Pancreas (tissue), 10 donors: ENCODE results near the gene THAP10. TPM values are rescaled to one million over a fixed set of nuclear protein-coding genes. Genes with fewer than 3 reads are reported as not detected.

ENCODE experiments used
- ATAC-seq, 4 donors: fragments of 200-7000 bp; cut with Tn5 transposase; one replicate each; pipeline versions ENCODE4 v1.8.0 to v1.9.1; 2020; ENCODE audit warnings: mild to moderate bottlenecking in 4 of 4, moderate library complexity in 4 of 4
- DNase-seq, 6 donors: peaks; one replicate each; pipeline ENCODE4 v3.0.0-alpha.2; 2020
- FAIRE-seq: peaks from 2 replicates; lab custom pipeline; 2012; peaks lifted over from hg19 to GRCh38; lab: Jason Lieb, UNC
- H3K27ac ChIP-seq, 4 donors: fragments of 200-600 bp; sonication (generic); 1 replicate in 3 of 4; 2 replicates in 1 of 4; pipeline versions ENCODE4 v1.5.0 to v1.8.0; 2020
- H3K27me3 ChIP-seq, 4 donors: fragments of 200-600 bp; one replicate each; pipeline ENCODE4 v1.8.0; 2021
- H3K36me3 ChIP-seq, 3 donors: fragments of 200-600 bp; sonication (generic) in 1 of 3; one replicate each; pipeline versions ENCODE4 v1.5.0 to v1.8.0; 2020 to 2021
- H3K4me1 ChIP-seq, 3 donors: fragments of 200-600 bp; one replicate each; pipeline ENCODE4 v1.8.0; 2021
- H3K4me3 ChIP-seq, 4 donors: fragments of 200-600 bp; sonication (generic) in 2 of 4; one replicate each; pipeline versions ENCODE4 v1.5.0 to v1.8.0; 2020 to 2021
- H3K9me3 ChIP-seq, 4 donors: fragments of 200-600 bp; one replicate each; pipeline ENCODE4 v1.8.0; 2021
- WGBS, 2 donors: extraction: QIAGEN DNeasy Blood & Tissue Kit; methylation state at CpG; one replicate each; pipeline ENCODE4 v1.1.7; 2013; 5-methylcytosine and 5-hydroxymethylcytosine counted together
- intact Hi-C, 3 donors: fragments of 100-400 bp; cut with DNase I; formaldehyde crosslinking; loops; one replicate each; pipeline versions ENCODE4 v1.11.1 to v1.14.2; 2022
- polyA plus RNA-seq, 2 donors: library from polyadenylated mRNA; stranded (reverse); fragments of 200-250 nt; gene quantifications; one replicate each; pipeline ENCODE4 v1.2.3, GENCODE V29; 2013
- total RNA-seq, 6 donors: library from RNA; stranded (reverse); fragmentation: NEBNext Ultra II Directional in 4 of 6; extraction: Animal tissue kit (Norgen Biotek cat#: 25700) in 4 of 6; gene quantifications; one replicate each; pipeline versions ENCODE4 v1.2.1 to v1.2.4, GENCODE V29; 2021 to 2023
- TF ChIP-seq, protein P1 (sequence below), 4 donors: fragments of 200-600 bp; sonication (generic) in 3 of 4; IDR thresholded peaks; one replicate each; pipeline versions ENCODE4 v1.5.0 to v1.8.0; 2021; ENCODE audit warnings: antibody characterized with exemption in 4 of 4
- donor health status: healthy with polysubstance abuse.
- donor health status: DM: no; HTN: no; CAD: no; lungs with moderate emphysema.
- donor health status: DM: no; HTN: no; CAD: no.
- donor health status: control.
- donor health status: control.
- donor health status: Bipolar disorder and iron deficiency.
- donor health status: DM: yes; HTN: yes; CAD: no.
- donor health status: DM: no; HTN: no; CAD: no.
- donor health status: DM: no; HTN: no; CAD: no.
- donor health status: DM: yes; HTN: yes; CAD: no.

Gene THAP10
- total and polyA plus RNA-seq, 8 donors: 0.43 to 2.6 (median 0.87) TPM

DNA sequence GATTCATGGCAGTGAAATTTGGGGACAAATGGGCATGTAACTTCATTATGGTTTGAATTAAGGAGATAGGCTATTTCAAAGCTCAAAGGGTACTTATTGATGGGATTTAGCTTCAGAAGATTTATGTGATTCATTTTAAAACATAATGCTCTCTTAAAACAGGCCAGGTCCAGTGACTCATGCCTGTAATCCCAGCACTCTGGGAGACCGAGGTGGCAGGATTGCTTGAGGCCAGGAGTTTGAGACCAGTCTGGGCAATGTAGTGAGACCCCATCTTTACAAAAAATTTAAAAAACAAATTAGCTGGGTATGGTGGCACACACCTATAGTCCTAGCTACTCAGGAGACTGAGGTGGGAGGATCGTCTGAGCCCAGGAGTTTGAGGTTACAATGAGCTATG lies 11.5 kb downstream of the THAP10 start:
- intact Hi-C loops: no loop called here
- TF ChIP-seq, protein P1, sequence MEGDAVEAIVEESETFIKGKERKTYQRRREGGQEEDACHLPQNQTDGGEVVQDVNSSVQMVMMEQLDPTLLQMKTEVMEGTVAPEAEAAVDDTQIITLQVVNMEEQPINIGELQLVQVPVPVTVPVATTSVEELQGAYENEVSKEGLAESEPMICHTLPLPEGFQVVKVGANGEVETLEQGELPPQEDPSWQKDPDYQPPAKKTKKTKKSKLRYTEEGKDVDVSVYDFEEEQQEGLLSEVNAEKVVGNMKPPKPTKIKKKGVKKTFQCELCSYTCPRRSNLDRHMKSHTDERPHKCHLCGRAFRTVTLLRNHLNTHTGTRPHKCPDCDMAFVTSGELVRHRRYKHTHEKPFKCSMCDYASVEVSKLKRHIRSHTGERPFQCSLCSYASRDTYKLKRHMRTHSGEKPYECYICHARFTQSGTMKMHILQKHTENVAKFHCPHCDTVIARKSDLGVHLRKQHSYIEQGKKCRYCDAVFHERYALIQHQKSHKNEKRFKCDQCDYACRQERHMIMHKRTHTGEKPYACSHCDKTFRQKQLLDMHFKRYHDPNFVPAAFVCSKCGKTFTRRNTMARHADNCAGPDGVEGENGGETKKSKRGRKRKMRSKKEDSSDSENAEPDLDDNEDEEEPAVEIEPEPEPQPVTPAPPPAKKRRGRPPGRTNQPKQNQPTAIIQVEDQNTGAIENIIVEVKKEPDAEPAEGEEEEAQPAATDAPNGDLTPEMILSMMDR (IDR thresholded peaks at IDR 0.05): no peak
- FAIRE-seq: no peak
- Histone ChIP-seq H3K27me3 (no peaks in the 10 kb centered on the region), H3K36me3 (no peaks in the 10 kb centered on the region), H3K4me1 (no peaks in the 10 kb centered on the region), H3K27ac (no peak overlapping the region), H3K9me3 (no peaks in the 10 kb centered on the region), H3K4me3 (no peak overlapping the region)
- WGBS, 2 donors: 77 to 94% methylated on average over 2 of the region's 2 CpGs
- DNase-seq: no peak
- no peak for ATAC-seq

DNA sequence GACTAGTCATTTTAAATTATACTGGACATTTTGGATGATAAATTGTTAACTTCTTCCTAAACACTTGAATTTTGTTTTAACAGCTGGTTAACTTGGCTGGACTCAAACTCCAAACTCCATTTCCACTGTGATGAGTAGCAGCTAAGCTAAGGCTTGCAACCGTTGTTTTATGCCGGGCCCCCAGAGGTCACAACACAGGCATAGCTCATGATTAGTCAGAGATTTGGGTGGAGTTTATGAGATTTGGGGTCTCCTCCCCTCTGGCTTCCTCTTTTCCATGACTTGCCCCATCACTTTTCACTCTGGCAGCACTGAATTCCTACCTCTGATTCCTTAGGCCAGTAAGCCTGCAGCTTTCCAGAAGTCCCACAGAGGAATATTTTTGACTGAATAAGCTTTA lies 12.8 kb downstream of the THAP10 start:
- FAIRE-seq: no peak
- Histone ChIP-seq H3K4me1 (no peaks in the 10 kb centered on the region), H3K9me3 (no peaks in the 10 kb centered on the region), H3K27me3 (no peaks in the 10 kb centered on the region), H3K4me3 (no peak overlapping the region), H3K27ac (no peak overlapping the region), H3K36me3 (no peaks in the 10 kb centered on the region)
- intact Hi-C loops: loop anchor here in 1 of 3 donors (10.0 kb wide), 1 partner anchor 55 kb away; no protein-coding TSS in a partner anchor
- no peak for ATAC-seq
- TF ChIP-seq, protein P1 (IDR thresholded peaks at IDR 0.05): no peak
- no peak for DNase-seq
- 64 to 68% methylated on average over 2 of the region's 2 CpGs for WGBS, 2 donors

DNA sequence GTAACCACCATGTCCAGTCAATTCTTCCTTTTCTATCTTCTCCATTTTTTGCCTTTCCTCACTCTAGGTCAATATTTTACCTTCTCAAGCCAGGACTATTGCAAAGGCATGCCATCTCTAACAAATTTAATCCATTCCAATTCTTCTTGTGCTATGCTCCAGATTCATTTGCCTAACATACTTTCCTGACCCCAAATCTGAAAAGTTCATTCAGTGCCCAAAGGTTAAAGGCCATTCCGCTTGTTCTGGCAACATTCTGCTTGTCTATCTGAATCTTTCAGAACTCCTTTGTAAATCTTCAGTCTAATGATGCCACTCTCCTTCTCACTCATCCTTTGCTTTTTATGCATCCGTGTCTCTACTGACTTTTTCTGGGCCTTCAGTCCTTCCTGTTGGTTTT lies 15.6 kb downstream of the THAP10 start:
- TF ChIP-seq, protein P1 (IDR thresholded peaks at IDR 0.05): no peak
- DNase-seq (no peak), FAIRE-seq (no peak), ATAC-seq (no peak)
- intact Hi-C loops: loop anchor here in 1 of 3 donors (10.0 kb wide), 1 partner anchor 52 kb away; no protein-coding TSS in a partner anchor
- H3K36me3 ChIP-seq: no peaks in the 10 kb centered on the region
- no peaks in the 10 kb centered on the region for H3K27me3 ChIP-seq
- no peak overlapping the region for H3K4me3 ChIP-seq
- no peaks in the 10 kb centered on the region for H3K9me3 ChIP-seq
- H3K27ac ChIP-seq: no peak overlapping the region
- H3K4me1 ChIP-seq: no peaks in the 10 kb centered on the region
- WGBS, 2 donors: 50 to 58% methylated on average over 2 of the region's 2 CpGs

DNA sequence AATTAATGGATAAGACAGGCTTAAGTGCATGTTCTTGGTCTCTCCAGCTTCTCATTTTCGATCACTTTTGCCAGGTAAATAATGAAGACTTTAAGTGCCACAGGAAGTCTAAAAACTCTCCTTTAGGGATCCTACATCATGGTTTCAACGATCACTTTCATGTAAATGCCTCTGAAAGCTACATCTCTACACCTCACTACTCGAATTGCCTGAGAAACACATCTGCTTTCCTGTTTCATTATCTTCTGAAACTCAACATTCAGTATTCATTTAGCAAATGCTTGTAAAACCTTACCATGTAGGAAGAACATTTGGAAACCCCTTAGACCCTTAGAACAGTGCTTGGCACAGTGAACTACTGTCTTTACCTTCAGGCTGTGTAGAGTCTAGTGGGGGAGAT lies 16.2 kb downstream of the THAP10 start:
- TF ChIP-seq, protein P1 (IDR thresholded peaks at IDR 0.05): no peak
- no peaks in the 10 kb centered on the region for H3K9me3 ChIP-seq
- DNase-seq (no peak), ATAC-seq (no peak), FAIRE-seq (no peak)
- no peaks in the 10 kb centered on the region for H3K27me3 ChIP-seq
- no peaks in the 10 kb centered on the region for H3K36me3 ChIP-seq
- intact Hi-C loops: loop anchor here in 1 of 3 donors (10.0 kb wide), 1 partner anchor 51 kb away; no protein-coding TSS in a partner anchor
- H3K4me1 ChIP-seq: no peaks in the 10 kb centered on the region
- no peak overlapping the region for H3K27ac ChIP-seq
- WGBS, 2 donors: 48 to 53% methylated on average over 3 of the region's 3 CpGs
- H3K4me3 ChIP-seq: no peak overlapping the region

DNA sequence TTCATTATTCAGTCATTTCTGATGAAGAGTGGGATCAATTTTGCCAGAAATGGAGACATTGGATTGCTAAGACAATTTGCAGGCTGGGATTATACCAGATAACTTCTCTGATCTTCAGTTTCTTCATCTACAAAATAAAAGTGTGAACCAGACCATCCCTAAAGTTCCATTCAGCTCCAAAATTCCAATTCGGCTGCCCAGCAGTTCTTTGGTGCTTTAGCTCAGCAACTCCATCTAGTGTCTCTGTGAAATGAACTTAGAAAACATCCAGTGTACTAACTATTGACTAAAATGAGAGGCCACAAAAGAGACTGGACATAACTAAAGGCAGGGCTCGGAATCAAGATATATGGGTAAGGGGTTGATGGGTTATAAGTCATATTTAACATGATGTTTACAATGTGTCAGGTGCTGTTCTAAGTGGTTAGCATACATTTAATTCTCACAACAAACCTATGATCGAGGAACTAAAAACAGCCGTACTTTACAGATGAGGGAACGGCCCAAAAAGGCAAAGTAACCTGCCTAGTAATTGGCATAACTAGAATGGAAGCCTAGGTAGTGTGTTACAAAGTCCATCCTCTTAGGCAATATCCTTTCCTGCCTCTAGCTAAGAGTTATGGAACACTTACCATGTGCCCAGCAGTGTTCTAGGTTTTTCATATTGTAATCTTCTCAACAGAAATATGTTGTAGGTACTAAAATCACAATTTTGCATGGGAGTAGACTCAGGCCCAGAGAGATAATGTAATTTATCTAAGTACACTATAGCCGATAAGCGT lies 17.0 kb downstream of the THAP10 start:
- 64 to 74% methylated on average over 7 of the region's 7 CpGs for WGBS, 2 donors
- Histone ChIP-seq H3K36me3 (no peaks in the 10 kb centered on the region), H3K9me3 (no peaks in the 10 kb centered on the region), H3K4me3 (no peak overlapping the region), H3K27me3 (no peaks in the 10 kb centered on the region), H3K27ac (no peak overlapping the region), H3K4me1 (no peaks in the 10 kb centered on the region)
- no peak for FAIRE-seq
- ATAC-seq: peak in 3 of 4 donors; percentile 38 to 56 (median 53)
- no peak for DNase-seq
- TF ChIP-seq, protein P1 (IDR thresholded peaks at IDR 0.05): peak in 1 of 4 donors; percentile 9
- intact Hi-C loops: loop anchor here in 1 of 3 donors (10.0 kb wide), 1 partner anchor 50 kb away; no protein-coding TSS in a partner anchor
